ELF-1 (cell line): ENCODE measurements around the gene ELAVL4.

Source experiments
- DNase-seq: peaks from one replicate; pipeline ENCODE4 v3.0.0-alpha.2; 2016; ENCODE audit warnings: low read depth, low spot score

The ELAVL4 gene

GRCh38 chr1:50177994-50178393, 69.3 kb downstream of the ELAVL4 start:
- DNase-seq = no peak

GRCh38 chr1:50179639-50180038, 70.9 kb downstream of the ELAVL4 start:
- no peak for DNase-seq

GRCh38 chr1:50180367-50180766, 71.6 kb downstream of the ELAVL4 start:
- no peak for DNase-seq

GRCh38 chr1:50181027-50181663, 72.4 kb downstream of the ELAVL4 start:
- DNase-seq = no peak

GRCh38 chr1:50183378-50184133, 74.8 kb downstream of the ELAVL4 start:
- DNase-seq = peak; percentile 3

GRCh38 chr1:50189369-50189768, 80.6 kb downstream of the ELAVL4 start:
- no peak for DNase-seq

GRCh38 chr1:50193002-50193401, 84.3 kb downstream of the ELAVL4 start:
- DNase-seq = no peak

GRCh38 chr1:50195205-50195604, 86.5 kb downstream of the ELAVL4 start:
- DNase-seq = peak; percentile 1

- DNase-seq = no peak
These were observed 87.4 kb downstream of the ELAVL4 start for GRCh38 chr1:50196081-50196480.

- no peak for DNase-seq
These were observed 88.5 kb downstream of the ELAVL4 start for GRCh38 chr1:50197216-50197615.

- DNase-seq = no peak
These were observed 99.6 kb downstream of the ELAVL4 start for GRCh38 chr1:50208315-50208714.

GRCh38 chr1:50208756-50209155, 100.0 kb downstream of the ELAVL4 start:
- DNase-seq = no peak

GRCh38 chr1:50209749-50210148, 101.0 kb downstream of the ELAVL4 start:
- no peak for DNase-seq

- DNase-seq = no peak
These were observed 104.8 kb downstream of the ELAVL4 start for GRCh38 chr1:50213505-50213904.

- no peak for DNase-seq
These were observed 106.0 kb downstream of the ELAVL4 start for GRCh38 chr1:50214717-50215116.

GRCh38 chr1:50218344-50219120, 109.8 kb downstream of the ELAVL4 start:
- no peak for DNase-seq

- no peak for DNase-seq
These were observed 120.2 kb downstream of the ELAVL4 start for GRCh38 chr1:50228871-50229384.

GRCh38 chr1:50231209-50231608, 122.5 kb downstream of the ELAVL4 start:
- DNase-seq = no peak

GRCh38 chr1:50232336-50232735, 123.6 kb downstream of the ELAVL4 start:
- DNase-seq = no peak

- DNase-seq = no peak
These were observed 127.9 kb downstream of the ELAVL4 start for GRCh38 chr1:50236656-50237055.

GRCh38 chr1:50237056-50237455, 128.3 kb downstream of the ELAVL4 start:
- no peak for DNase-seq

GRCh38 chr1:50243939-50244338, 135.2 kb downstream of the ELAVL4 start:
- DNase-seq = no peak
